GM12873 (cell line): ENCODE measurements around the gene BBX.
A peak's percentile ranks its signal among the peaks of the same experiment; 100 is the strongest.

Source experiments
- CTCF ChIP-seq: IDR thresholded peaks from 2 replicates; pipeline ENCODE4 v1.5.1; 2012; ENCODE audit warnings: low read depth, mild to moderate bottlenecking, moderate library complexity, low read length, control low read depth; ENCODE audit not compliant: insufficient read depth; ENCODE audit errors: missing control alignments

BBX gene

GRCh38 chr3:107737914-107738313 lies 215.2 kb downstream of the BBX start:
- no peak for TF ChIP-seq CTCF

- no peak for TF ChIP-seq CTCF
Measured at GRCh38 chr3:107738486-107739183, 215.9 kb downstream of the BBX start.

- no peak for TF ChIP-seq CTCF
Measured at GRCh38 chr3:107739227-107739626, 216.5 kb downstream of the BBX start.

GRCh38 chr3:107740992-107741896 lies 218.5 kb downstream of the BBX start:
- peak; percentile 36 for TF ChIP-seq CTCF

GRCh38 chr3:107745354-107745753 lies 222.6 kb downstream of the BBX start:
- TF ChIP-seq CTCF = no peak

GRCh38 chr3:107752202-107752990 lies 229.6 kb downstream of the BBX start:
- TF ChIP-seq CTCF = peak; percentile 55

- TF ChIP-seq CTCF = peak; percentile 58
Measured at GRCh38 chr3:107753494-107753893, 230.7 kb downstream of the BBX start.
